GM12878 (cell line): Measurements from ENCODE around the gene RERE. TPM values are rescaled to one million over a fixed set of nuclear protein-coding genes. Genes with fewer than 3 reads are reported as not detected.

Source experiments
- ASH2L ChIP-seq: fragments of 300-600, 200-600 bp; sonication (generic); IDR thresholded peaks from 2 replicates; pipeline ENCODE4 v1.6.1; 2017; ENCODE audit warnings: low read depth, mild to moderate bottlenecking, borderline replicate concordance
- BCL11A ChIP-seq: IDR thresholded peaks from 2 replicates; pipeline ENCODE4 v1.6.1; 2011; ENCODE audit warnings: low read depth, low read length
- IKZF2 ChIP-seq, 2 experiments: fragments of 450-650 bp; IDR thresholded peaks; 2 replicates each; pipeline ENCODE4 v1.6.1; 2017; ENCODE audit warnings: mild to moderate bottlenecking in 2 of 2, moderate library complexity in 2 of 2
- LARP7 ChIP-seq: fragments of 450-650 bp; IDR thresholded peaks from 2 replicates; pipeline ENCODE4 v1.6.1; 2017; ENCODE audit warnings: mild to moderate bottlenecking
- MTA2 ChIP-seq: fragments of 450-650 bp; IDR thresholded peaks from 2 replicates; pipeline ENCODE4 v1.6.1; 2016; ENCODE audit warnings: low read depth, mild to moderate bottlenecking, moderate library complexity
- MYC ChIP-seq: IDR thresholded peaks from 2 replicates; pipeline ENCODE4 v1.6.1; 2011; ENCODE audit warnings: mild to moderate bottlenecking, low read length, moderate library complexity, inconsistent platforms; ENCODE audit not compliant: insufficient read depth, insufficient replicate concordance, insufficient read length, severe bottlenecking
- NFYB ChIP-seq: IDR thresholded peaks from 2 replicates; pipeline ENCODE4 v1.6.1; 2011; ENCODE audit warnings: low read depth, mild to moderate bottlenecking, low read length, improper control_type of control experiment, moderate library complexity; ENCODE audit not compliant: insufficient read depth
- NR2C1 ChIP-seq: fragments of 450-650 bp; IDR thresholded peaks from 2 replicates; pipeline ENCODE4 v1.6.1; 2017; ENCODE audit warnings: antibody characterized with exemption, mild to moderate bottlenecking, moderate library complexity
- RCOR1 ChIP-seq: conservative IDR thresholded peaks from 2 replicates; pipeline ENCODE4 v1.6.1; 2012; ENCODE audit warnings: low read depth, low read length, improper control_type of control experiment
- SMC3 ChIP-seq: IDR thresholded peaks from 2 replicates; pipeline ENCODE4 v1.6.1; 2011; ENCODE audit warnings: low read length, improper control_type of control experiment, borderline replicate concordance
- TAF1 ChIP-seq: IDR thresholded peaks from 2 replicates; pipeline ENCODE4 v1.6.1; 2011; ENCODE audit warnings: mild to moderate bottlenecking, low read depth, low read length, borderline replicate concordance
- USF2 ChIP-seq: IDR thresholded peaks from 2 replicates; pipeline ENCODE4 v1.6.1; 2011; ENCODE audit warnings: low read depth, low read length, improper control_type of control experiment, borderline replicate concordance
- ZBED1 ChIP-seq: IDR thresholded peaks from 2 replicates; pipeline ENCODE4 v1.6.1; 2016; ENCODE audit warnings: borderline replicate concordance
- ZBTB4 ChIP-seq: fragments of 450-650 bp; formaldehyde crosslinking; IDR thresholded peaks from 2 replicates; pipeline ENCODE4 v1.4.0; 2022; ENCODE audit warnings: mild to moderate bottlenecking, moderate library complexity
- ZNF592 ChIP-seq: fragments of 450-650 bp; IDR thresholded peaks from 2 replicates; pipeline ENCODE4 v1.6.1; 2017; ENCODE audit warnings: mild to moderate bottlenecking, moderate library complexity
- ZNF687 ChIP-seq: fragments of 450-650 bp; IDR thresholded peaks from 2 replicates; pipeline ENCODE4 v1.6.1; 2017; ENCODE audit warnings: mild to moderate bottlenecking, moderate library complexity
- polyA plus RNA-seq, 11 experiments: library from polyadenylated mRNA; depleted of rRNA in 4 of 11; unstranded in 6 of 11; stranded (reverse) in 5 of 11; fragments of >200 nt; fragmentation: Nextera tagmentation in 4 of 11; fragmentation: Illumina TruSeq in 1 of 11; extraction: Ambion mirVana in 4 of 11; extraction: Trizol in 1 of 11; gene quantifications; 1 replicate in 1 of 11; 2 replicates in 10 of 11; pipeline versions ENCODE4 v1.2.1 to v1.2.3, GENCODE V29; 2011 to 2016; ENCODE audit warnings: inconsistent platforms in 2 of 11, missing spikeins in 2 of 11, low read depth in 1 of 11
- total RNA-seq, 4 experiments: library from RNA; depleted of rRNA in 3 of 4; stranded (reverse); fragments of >200 nt in 3 of 4; fragmentation: Illumina TruSeq in 1 of 4; extraction: Trizol in 1 of 4; gene quantifications; 2 replicates each; pipeline versions ENCODE4 v1.2.1 to v1.2.3, GENCODE V29; 2013 to 2021

Gene RERE
- total and polyA plus RNA-seq, 10 of the 15 experiments (the other 5 are each of a cell fraction or from before 2014, with no cell fraction given): 5.2 to 60.5 (median 20.2) TPM

- TF ChIP-seq MTA2: no peak; the same call in 1 of the 2 replicates
- TF ChIP-seq IKZF2 (IDR thresholded peaks at IDR 0.05): no peak
- TF ChIP-seq ZBTB4 (CRISPR knock-in tag): no peak
- TF ChIP-seq USF2: no peak
- TF ChIP-seq TAF1: peak; percentile 91
- TF ChIP-seq ZNF687: peak; percentile 58; the same call in 1 of the 2 replicates
- TF ChIP-seq MYC: no peak
- TF ChIP-seq RCOR1: no peak
- peak; percentile 87 for TF ChIP-seq NFYB
- peak; percentile 70; the same call in 1 of the 2 replicates for TF ChIP-seq LARP7
- no peak for TF ChIP-seq ASH2L
- TF ChIP-seq NR2C1: 0 out of 2 replicates have a peak, but pooled peaks have one; percentile 21
- TF ChIP-seq ZNF592: 0 out of 2 replicates have a peak, but pooled peaks have one; percentile 36
- 0 out of 2 replicates have a peak, but pooled peaks have one; percentile 28 for TF ChIP-seq ZBED1
- peak; percentile 19; the same call in 1 of the 2 replicates for TF ChIP-seq BCL11A
- no peak for TF ChIP-seq SMC3
Observed at GRCh38 chr1:8817412-8818324, at the start of gene RERE (continued).
